Hematopoietic multipotent progenitor cell (in vitro differentiated cells): ENCODE results near the gene IL20. TPM values are rescaled to one million over a fixed set of nuclear protein-coding genes. Genes with fewer than 3 reads are reported as not detected.

Experiments used
- DNase-seq, 3 donors: peaks; one replicate each; pipeline ENCODE4 v3.0.0-alpha.2; 2011 to 2015; ENCODE audit warnings: low read depth in 2 of 3, low spot score in 2 of 3
- total RNA-seq: library from RNA; depleted of rRNA; stranded (reverse); fragments of >200 nt; gene quantifications from one replicate; pipeline ENCODE4 v1.2.3, GENCODE V29; 2012

Gene IL20
- total RNA-seq = not detected

- DNase-seq = peak; percentile 73 to 92 (median 77)
These were observed at the start of gene IL20 for GRCh38 chr1:206864939-206865671. Gene IL20 (plus strand): TSS chr1:206865623. CDS start chr1:206865853, 230 bp downstream.

DNA sequence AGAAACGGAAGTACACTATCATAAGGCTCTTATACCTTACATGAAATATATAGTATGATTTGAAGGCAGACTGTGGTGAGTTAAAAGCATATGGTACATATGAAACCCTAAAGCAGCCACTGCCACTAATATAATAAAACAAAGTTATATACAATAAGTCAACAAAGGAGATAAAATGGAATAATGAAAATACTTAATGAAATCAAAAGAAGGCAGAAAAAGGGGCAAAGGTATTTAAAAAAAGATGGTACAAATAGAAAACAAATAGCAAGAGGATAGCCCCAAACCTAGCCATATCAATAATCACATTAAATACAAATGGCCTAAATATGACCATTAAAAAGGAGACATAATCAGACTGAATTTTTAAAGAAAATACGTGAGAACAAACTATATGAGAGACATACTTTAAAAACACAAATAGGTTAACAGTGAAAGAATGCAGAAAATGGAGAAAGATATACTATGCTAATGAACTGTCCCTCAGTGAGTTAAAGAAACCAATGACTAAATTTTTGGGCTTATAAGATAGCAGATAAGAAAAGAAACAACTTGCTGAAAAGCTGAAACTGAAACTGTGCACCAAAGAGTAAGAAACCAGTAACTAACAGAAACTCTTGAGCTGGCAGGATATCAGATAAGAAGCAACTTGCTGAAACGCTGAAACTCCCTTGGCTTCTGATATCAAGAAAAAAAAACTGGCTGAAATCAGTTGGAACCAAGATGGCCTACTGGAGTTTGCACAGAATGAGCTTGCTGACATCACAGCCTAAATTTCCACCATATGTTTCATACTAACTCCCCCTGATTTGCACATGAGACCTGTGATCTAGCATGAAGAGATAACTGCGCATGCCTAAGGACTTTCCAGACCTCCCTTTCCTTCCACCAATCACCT is 48.8 kb upstream of the IL20 start:
- DNase-seq = peak in 2 of 3 donors; percentile 27 to 63

- DNase-seq = no peak
These were observed 43.9 kb upstream of the IL20 start for GRCh38 chr1:206821493-206821892.

- no peak for DNase-seq
These were observed 41.7 kb upstream of the IL20 start for GRCh38 chr1:206823727-206824126.

- DNase-seq = peak in 1 of 3 donors; percentile 42
These were observed 41.1 kb upstream of the IL20 start for GRCh38 chr1:206824331-206824730.

GRCh38 chr1:206826394-206826793 is 39.0 kb upstream of the IL20 start:
- DNase-seq = no peak

DNA sequence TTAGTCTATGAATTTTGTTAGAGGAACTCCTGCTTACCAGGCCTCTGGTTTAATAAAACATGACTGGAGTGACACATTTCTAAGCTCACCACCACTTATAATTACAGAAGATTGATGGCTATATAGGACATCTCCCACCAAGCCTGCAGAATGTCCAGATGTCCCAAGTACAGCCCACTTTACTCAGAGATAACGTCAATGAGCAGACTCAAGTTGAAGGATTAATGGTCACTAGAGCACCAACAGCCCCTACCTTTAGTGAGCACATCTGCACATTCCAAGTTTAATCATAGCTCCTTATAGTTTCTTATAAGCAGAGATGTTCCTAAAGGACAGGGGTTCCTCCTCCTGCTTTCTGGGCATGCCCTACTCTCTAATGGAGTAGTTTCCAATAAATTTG is 37.4 kb upstream of the IL20 start:
- no peak for DNase-seq

DNA sequence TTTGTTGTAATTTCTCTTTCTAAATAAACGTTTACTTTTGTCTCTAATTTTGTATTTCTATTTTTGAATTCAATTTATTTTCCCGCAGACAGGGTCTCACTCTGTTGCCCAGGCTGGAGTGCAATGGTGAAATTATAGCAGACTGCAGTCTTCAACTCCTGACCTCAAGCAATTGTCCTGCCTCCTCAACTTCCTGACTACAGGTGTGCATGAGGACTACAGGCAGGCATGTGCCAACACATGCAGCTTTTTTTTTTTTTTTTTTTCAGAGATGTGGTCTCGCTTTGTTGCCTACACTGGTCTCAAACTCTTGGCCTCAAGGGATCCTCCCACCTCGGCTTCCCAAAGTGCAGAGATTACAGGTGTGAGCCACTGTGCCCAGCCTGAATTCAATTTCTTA is 36.7 kb upstream of the IL20 start:
- DNase-seq = no peak

GRCh38 chr1:206829282-206829681 is 36.1 kb upstream of the IL20 start:
- DNase-seq = no peak

GRCh38 chr1:206829875-206830274 is 35.5 kb upstream of the IL20 start:
- DNase-seq = peak in 1 of 3 donors; percentile 65

- peak in 1 of 3 donors; percentile 8 for DNase-seq
These were observed 33.8 kb upstream of the IL20 start for GRCh38 chr1:206831650-206832049.

GRCh38 chr1:206832352-206832880 is 33.0 kb upstream of the IL20 start:
- no peak for DNase-seq

- DNase-seq = peak in 1 of 3 donors; percentile 60
These were observed 32.2 kb upstream of the IL20 start for GRCh38 chr1:206833106-206833680.

GRCh38 chr1:206833801-206834200 is 31.6 kb upstream of the IL20 start:
- no peak for DNase-seq

DNA sequence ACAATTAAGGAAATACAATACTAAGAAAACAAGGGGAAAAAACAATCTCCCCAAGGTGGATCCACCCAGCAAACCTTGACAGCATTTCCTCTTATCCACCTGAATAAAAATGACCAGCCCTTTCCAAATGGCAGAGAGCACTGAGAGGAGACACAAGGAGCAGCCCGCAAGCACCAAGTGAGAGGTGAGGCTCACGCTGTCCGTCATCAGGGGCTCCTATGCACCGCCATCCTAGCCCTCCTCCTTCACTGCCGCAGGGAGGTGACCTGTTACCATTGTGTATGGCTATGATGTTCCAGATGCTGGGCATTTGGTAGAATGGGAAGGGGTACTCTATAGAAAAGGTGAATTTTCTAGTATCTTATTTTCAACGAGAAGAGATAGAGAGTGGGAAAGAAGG is 31.2 kb upstream of the IL20 start:
- DNase-seq = no peak

DNA sequence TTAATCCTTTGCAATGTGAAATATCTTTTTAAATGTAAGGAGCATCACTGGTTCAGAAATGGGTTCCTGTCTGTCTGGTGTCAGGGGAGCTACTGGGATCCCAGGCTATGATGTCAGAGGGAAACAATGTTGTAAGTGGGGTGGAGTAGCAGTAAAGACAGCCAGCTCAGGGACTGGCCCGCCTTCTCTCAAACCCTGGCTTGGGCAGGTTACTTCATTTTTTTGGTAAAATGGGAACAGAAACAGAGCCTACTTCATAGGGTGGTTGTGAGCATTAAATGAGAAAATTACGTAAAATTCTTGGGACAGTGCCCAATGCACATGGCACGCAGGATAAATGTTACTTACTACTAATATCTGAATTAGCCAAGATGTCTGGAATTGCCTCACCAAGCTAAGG is 30.7 kb upstream of the IL20 start:
- no peak for DNase-seq

DNA sequence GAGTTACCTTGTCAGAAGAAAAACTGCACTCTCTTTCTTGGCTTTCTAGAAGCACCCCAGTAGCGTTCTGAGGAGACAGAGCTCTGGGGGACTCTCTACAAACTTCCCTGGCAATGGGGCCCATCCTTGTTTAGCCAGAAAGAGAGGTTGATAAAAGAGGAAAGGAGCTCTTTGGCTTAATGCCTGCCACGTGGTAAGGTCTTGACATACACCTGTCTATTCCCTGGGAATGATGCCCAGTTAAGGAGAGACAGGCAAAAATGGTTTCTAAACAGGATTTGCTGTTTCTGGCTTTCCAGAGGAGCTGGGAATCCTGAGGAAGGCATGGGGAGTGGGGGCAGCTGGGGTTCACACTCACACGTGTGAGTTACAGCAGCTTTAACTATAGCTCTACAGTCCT is 30.2 kb upstream of the IL20 start:
- DNase-seq = no peak

- DNase-seq = no peak
These were observed 29.3 kb upstream of the IL20 start for GRCh38 chr1:206836111-206836510.

DNA sequence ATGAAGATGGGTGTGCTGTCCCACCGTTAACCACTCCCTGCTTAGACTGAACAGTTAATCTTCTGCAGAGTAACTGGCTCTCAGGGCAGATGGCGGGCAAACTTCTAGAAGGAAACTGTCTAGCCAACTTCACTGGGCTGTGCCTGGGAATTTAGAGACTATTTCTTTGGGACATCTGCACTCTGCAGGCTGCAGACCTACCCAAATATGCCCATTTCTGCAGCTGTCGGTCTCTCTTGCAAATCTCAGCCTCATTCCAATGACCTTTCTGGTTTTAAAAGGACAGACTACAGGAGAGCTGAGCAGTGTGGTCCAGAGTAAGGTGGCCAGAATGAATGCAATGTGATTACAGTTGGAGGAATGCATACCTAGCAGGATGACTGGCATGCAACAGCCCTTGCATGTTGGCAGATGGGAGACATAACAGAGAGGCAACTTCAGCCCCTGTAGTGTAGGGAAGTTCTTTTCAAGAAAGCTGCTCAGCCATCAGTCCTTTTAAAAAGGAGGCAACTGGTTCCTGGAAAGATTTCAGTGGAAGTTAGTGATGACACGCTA is 26.3 kb upstream of the IL20 start:
- DNase-seq = no peak

- DNase-seq = no peak
These were observed 25.6 kb upstream of the IL20 start for GRCh38 chr1:206839857-206840256.
